Panc1 (cell line): ENCODE measurements around the gene PCSK5.

Experiments used
- POLR2AphosphoS5 ChIP-seq: IDR thresholded peaks from 2 replicates; pipeline ENCODE4 v1.6.1; 2012; ENCODE audit warnings: mild to moderate bottlenecking, low read depth, low read length, moderate library complexity
- SIN3A ChIP-seq: IDR thresholded peaks from 2 replicates; pipeline ENCODE4 v1.6.1; 2012; ENCODE audit warnings: low read depth, mild to moderate bottlenecking, low read length, moderate library complexity, borderline replicate concordance; ENCODE audit not compliant: insufficient read depth
- TCF7L2 ChIP-seq: IDR thresholded peaks from 2 replicates; pipeline ENCODE4 v1.6.1; 2011; ENCODE audit warnings: mild to moderate bottlenecking, low read depth, low read length, inconsistent platforms
- TF ChIP-seq, protein P1 (sequence below): fragments of 450-650 bp; IDR thresholded peaks from 2 replicates; pipeline ENCODE4 v1.5.1; 2017; ENCODE audit warnings: mild to moderate bottlenecking
- TF ChIP-seq, protein P2 (sequence below), 2 experiments: IDR thresholded peaks; 2 replicates each; pipeline ENCODE4 v1.6.1; 2011 to 2012; ENCODE audit warnings: low read depth in 2 of 2, control low read depth in 1 of 2, low read length in 1 of 2, mild to moderate bottlenecking in 1 of 2, moderate library complexity in 1 of 2; ENCODE audit not compliant: insufficient read depth in 1 of 2

DNA sequence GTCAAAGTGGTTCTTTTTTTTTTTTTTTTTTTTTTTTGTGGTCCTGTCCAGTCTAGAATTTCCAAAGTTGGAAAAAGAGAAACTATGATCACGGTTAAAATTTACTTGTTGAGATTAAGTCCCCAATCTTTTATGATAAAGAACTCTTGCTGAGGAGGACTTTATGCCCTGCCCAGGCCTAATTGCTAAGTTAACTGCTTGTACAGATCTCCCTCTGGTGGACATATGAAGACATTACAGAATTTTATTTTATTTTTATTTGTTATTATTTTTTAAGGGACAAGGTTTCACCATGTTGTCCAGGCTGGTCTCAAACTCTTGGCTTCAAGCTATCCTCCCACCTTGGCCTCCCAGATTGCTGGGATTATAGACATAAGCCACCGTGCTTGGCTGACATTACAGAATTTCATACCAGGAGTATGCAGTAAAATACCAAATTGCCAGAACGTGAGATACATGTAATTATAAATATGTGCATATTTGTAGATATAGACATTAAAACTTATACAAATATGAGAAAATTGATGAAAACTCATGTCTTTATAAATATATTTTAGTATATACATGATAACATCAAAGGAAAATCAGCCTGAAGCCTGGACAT is 412.6 kb downstream of the PCSK5 start:
- TF ChIP-seq, protein P1, sequence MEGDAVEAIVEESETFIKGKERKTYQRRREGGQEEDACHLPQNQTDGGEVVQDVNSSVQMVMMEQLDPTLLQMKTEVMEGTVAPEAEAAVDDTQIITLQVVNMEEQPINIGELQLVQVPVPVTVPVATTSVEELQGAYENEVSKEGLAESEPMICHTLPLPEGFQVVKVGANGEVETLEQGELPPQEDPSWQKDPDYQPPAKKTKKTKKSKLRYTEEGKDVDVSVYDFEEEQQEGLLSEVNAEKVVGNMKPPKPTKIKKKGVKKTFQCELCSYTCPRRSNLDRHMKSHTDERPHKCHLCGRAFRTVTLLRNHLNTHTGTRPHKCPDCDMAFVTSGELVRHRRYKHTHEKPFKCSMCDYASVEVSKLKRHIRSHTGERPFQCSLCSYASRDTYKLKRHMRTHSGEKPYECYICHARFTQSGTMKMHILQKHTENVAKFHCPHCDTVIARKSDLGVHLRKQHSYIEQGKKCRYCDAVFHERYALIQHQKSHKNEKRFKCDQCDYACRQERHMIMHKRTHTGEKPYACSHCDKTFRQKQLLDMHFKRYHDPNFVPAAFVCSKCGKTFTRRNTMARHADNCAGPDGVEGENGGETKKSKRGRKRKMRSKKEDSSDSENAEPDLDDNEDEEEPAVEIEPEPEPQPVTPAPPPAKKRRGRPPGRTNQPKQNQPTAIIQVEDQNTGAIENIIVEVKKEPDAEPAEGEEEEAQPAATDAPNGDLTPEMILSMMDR: peak; percentile 62
- TF ChIP-seq TCF7L2: no peak
- TF ChIP-seq, protein P2, sequence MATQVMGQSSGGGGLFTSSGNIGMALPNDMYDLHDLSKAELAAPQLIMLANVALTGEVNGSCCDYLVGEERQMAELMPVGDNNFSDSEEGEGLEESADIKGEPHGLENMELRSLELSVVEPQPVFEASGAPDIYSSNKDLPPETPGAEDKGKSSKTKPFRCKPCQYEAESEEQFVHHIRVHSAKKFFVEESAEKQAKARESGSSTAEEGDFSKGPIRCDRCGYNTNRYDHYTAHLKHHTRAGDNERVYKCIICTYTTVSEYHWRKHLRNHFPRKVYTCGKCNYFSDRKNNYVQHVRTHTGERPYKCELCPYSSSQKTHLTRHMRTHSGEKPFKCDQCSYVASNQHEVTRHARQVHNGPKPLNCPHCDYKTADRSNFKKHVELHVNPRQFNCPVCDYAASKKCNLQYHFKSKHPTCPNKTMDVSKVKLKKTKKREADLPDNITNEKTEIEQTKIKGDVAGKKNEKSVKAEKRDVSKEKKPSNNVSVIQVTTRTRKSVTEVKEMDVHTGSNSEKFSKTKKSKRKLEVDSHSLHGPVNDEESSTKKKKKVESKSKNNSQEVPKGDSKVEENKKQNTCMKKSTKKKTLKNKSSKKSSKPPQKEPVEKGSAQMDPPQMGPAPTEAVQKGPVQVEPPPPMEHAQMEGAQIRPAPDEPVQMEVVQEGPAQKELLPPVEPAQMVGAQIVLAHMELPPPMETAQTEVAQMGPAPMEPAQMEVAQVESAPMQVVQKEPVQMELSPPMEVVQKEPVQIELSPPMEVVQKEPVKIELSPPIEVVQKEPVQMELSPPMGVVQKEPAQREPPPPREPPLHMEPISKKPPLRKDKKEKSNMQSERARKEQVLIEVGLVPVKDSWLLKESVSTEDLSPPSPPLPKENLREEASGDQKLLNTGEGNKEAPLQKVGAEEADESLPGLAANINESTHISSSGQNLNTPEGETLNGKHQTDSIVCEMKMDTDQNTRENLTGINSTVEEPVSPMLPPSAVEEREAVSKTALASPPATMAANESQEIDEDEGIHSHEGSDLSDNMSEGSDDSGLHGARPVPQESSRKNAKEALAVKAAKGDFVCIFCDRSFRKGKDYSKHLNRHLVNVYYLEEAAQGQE (IDR thresholded peaks at IDR 0.05; ENCODE audit: insufficient read depth in 1 of 2, low read depth in 2 of 2, low read length in 1 of 2): no peak
- TF ChIP-seq SIN3A: no peak
- TF ChIP-seq POLR2AphosphoS5: no peak
